Neural progenitor cell (in vitro differentiated cells): Measurements from ENCODE around the gene MINDY4. TPM values are rescaled to one million over a fixed set of nuclear protein-coding genes. Genes with fewer than 3 reads are reported as not detected.

Source experiments
- DNase-seq: peaks from one replicate; pipeline ENCODE4 v3.0.0-alpha.2; 2016; ENCODE audit warnings: low spot score
- H2AFZ ChIP-seq: fragments of 200-600 bp; sonication (generic); replicated peaks from 2 replicates; pipeline ENCODE4 v1.6.1; 2016; ENCODE audit warnings: antibody characterized with exemption
- H3F3A ChIP-seq: fragments of 200-600 bp; sonication (generic); 2 replicates; pipeline ENCODE4 v1.6.1; 2016; ENCODE audit warnings: antibody characterized with exemption, low read depth
- H3K27ac ChIP-seq: fragments of 200-600 bp; sonication (generic); 2 replicates; pipeline ENCODE4 v1.5.1; 2016; ENCODE audit warnings: mild to moderate bottlenecking
- H3K27me3 ChIP-seq: fragments of 200-600 bp; sonication (generic); 2 replicates; pipeline ENCODE4 v1.6.1; 2016; ENCODE audit warnings: mild to moderate bottlenecking, moderate library complexity
- H3K36me3 ChIP-seq: fragments of 200-600 bp; sonication (generic); 2 replicates; pipeline ENCODE4 v1.5.1; 2016
- H3K4me1 ChIP-seq: fragments of 200-600 bp; sonication (generic); 2 replicates; pipeline ENCODE4 v1.6.1; 2016; ENCODE audit warnings: mixed run types
- H3K4me2 ChIP-seq: fragments of 200-600 bp; sonication (generic); 2 replicates; pipeline ENCODE4 v1.6.1; 2016
- H3K4me3 ChIP-seq: fragments of 200-600 bp; sonication (generic); 2 replicates; pipeline ENCODE4 v1.5.1; 2016
- H3K79me2 ChIP-seq: fragments of 200-600 bp; sonication (generic); 2 replicates; pipeline ENCODE4 v1.6.1; 2016; ENCODE audit warnings: low read depth
- H3K9ac ChIP-seq: fragments of 200-600 bp; sonication (generic); 2 replicates; pipeline ENCODE4 v1.6.1; 2016
- H3K9me3 ChIP-seq: fragments of 200-600 bp; sonication (generic); 2 replicates; pipeline ENCODE4 v1.5.1; 2016; ENCODE audit warnings: low read depth
- H4K20me1 ChIP-seq: fragments of 200-600 bp; sonication (generic); 2 replicates; pipeline ENCODE4 v1.6.1; 2016; ENCODE audit warnings: low read depth
- H3K27ac Mint-ChIP-seq: 3 replicates; pipeline ENCODE4 v1.8.0; 2021; ENCODE audit warnings: mixed read lengths
- H3K27me3 Mint-ChIP-seq: 2 replicates; pipeline ENCODE4 v1.8.0; 2022; ENCODE audit warnings: low read depth, mild to moderate bottlenecking, inconsistent platforms, moderate library complexity, mixed read lengths; ENCODE audit not compliant: insufficient read depth
- H3K36me3 Mint-ChIP-seq: 3 replicates; pipeline ENCODE4 v1.8.0; 2021; ENCODE audit warnings: mixed read lengths
- H3K4me1 Mint-ChIP-seq: 3 replicates; pipeline ENCODE4 v1.8.0; 2021; ENCODE audit warnings: mixed read lengths
- H3K4me3 Mint-ChIP-seq: 3 replicates; pipeline ENCODE4 v1.8.0; 2021; ENCODE audit warnings: mild to moderate bottlenecking, moderate library complexity, mixed read lengths
- H3K9me3 Mint-ChIP-seq: 3 replicates; pipeline ENCODE4 v1.8.0; 2020; ENCODE audit warnings: mixed read lengths
- CTCF ChIP-seq: fragments of 200-600 bp; sonication (generic); IDR thresholded peaks from 2 replicates; pipeline ENCODE4 v1.5.1; 2017; ENCODE audit warnings: antibody characterized with exemption, mild to moderate bottlenecking
- EZH2 ChIP-seq: fragments of 200-600 bp; sonication (generic); IDR thresholded peaks from 2 replicates; pipeline ENCODE4 v1.6.1; 2017; ENCODE audit warnings: antibody characterized with exemption, mild to moderate bottlenecking, moderate library complexity
- EZH2phosphoT487 ChIP-seq: fragments of 200-600 bp; sonication (generic); IDR thresholded peaks from 2 replicates; pipeline ENCODE4 v1.6.1; 2017; ENCODE audit warnings: antibody characterized with exemption
- total RNA-seq: library from RNA; depleted of rRNA; stranded (reverse); fragments of >200 nt; gene quantifications from 2 replicates; pipeline ENCODE4 v1.2.3, GENCODE V29; 2015; ENCODE audit warnings: low replicate concordance

The MINDY4 gene
- total RNA-seq, 1 donor from 2014 or later: 5.9 TPM

GRCh38 chr7:30788640-30789333 is 17.6 kb downstream of the MINDY4 start:
- H3F3A ChIP-seq: no peaks in the 10 kb centered on the region
- no peak overlapping the region for H3K4me2 ChIP-seq
- Mint-ChIP-seq H3K9me3 (no peaks in the 10 kb centered on the region), H3K27me3 (no peaks in the 10 kb centered on the region), H3K27ac (no peak overlapping the region), H3K4me1 (no peaks in the 10 kb centered on the region), H3K36me3 (peaks cover 16% of the 10 kb centered on the region), H3K4me3 (no peak overlapping the region)
- H3K9me3 ChIP-seq: no peaks in the 10 kb centered on the region
- H3K27me3 ChIP-seq: no peaks in the 10 kb centered on the region
- H3K27ac ChIP-seq: no peak overlapping the region
- no peaks in the 10 kb centered on the region for H3K36me3 ChIP-seq
- TF ChIP-seq EZH2phosphoT487 (no peak), CTCF (no peak), EZH2 (no peak)
- no peaks in the 10 kb centered on the region for H3K4me1 ChIP-seq
- H4K20me1 ChIP-seq: peaks cover 2% of the 10 kb centered on the region
- no peak overlapping the region for H2AFZ ChIP-seq
- no peak for DNase-seq
- H3K4me3 ChIP-seq: no peak overlapping the region
- H3K9ac ChIP-seq: no peak overlapping the region
- H3K79me2 ChIP-seq: no peaks in the 10 kb centered on the region

GRCh38 chr7:30789334-30789711 is 18.1 kb downstream of the MINDY4 start:
- no peak overlapping the region for H3K27ac ChIP-seq
- H3K9me3 ChIP-seq: no peaks in the 10 kb centered on the region
- no peak overlapping the region for H2AFZ ChIP-seq
- H3K27me3 Mint-ChIP-seq: no peaks in the 10 kb centered on the region
- no peak for DNase-seq
- H3K9ac ChIP-seq: no peak overlapping the region
- no peaks in the 10 kb centered on the region for H3K4me1 ChIP-seq
- H3K27me3 ChIP-seq: no peaks in the 10 kb centered on the region
- no peak overlapping the region for H3K4me3 Mint-ChIP-seq
- no peak overlapping the region for H3K4me3 ChIP-seq
- peaks cover 16% of the 10 kb centered on the region for H3K36me3 Mint-ChIP-seq
- H3K4me1 Mint-ChIP-seq: no peaks in the 10 kb centered on the region
- no peaks in the 10 kb centered on the region for H3K36me3 ChIP-seq
- H4K20me1 ChIP-seq: peaks cover 3% of the 10 kb centered on the region
- TF ChIP-seq EZH2 (no peak), CTCF (no peak), EZH2phosphoT487 (no peak)
- no peak overlapping the region for H3K27ac Mint-ChIP-seq
- H3F3A ChIP-seq: no peaks in the 10 kb centered on the region
- no peak overlapping the region for H3K4me2 ChIP-seq
- no peaks in the 10 kb centered on the region for H3K9me3 Mint-ChIP-seq
- no peaks in the 10 kb centered on the region for H3K79me2 ChIP-seq

- Histone ChIP-seq H3K36me3 (no peaks in the 10 kb centered on the region), H3K9ac (no peak overlapping the region), H3F3A (no peaks in the 10 kb centered on the region), H3K4me2 (no peak overlapping the region), H3K79me2 (no peaks in the 10 kb centered on the region), H3K9me3 (no peaks in the 10 kb centered on the region), H3K4me1 (no peaks in the 10 kb centered on the region), H3K27ac (no peak overlapping the region), H3K4me3 (no peak overlapping the region), H3K27me3 (no peaks in the 10 kb centered on the region), H4K20me1 (peaks cover 3% of the 10 kb centered on the region), H2AFZ (no peak overlapping the region)
- no peak for TF ChIP-seq CTCF
- no peak for TF ChIP-seq EZH2
- TF ChIP-seq EZH2phosphoT487: no peak
- H3K27me3 Mint-ChIP-seq: no peaks in the 10 kb centered on the region
- no peak overlapping the region for H3K27ac Mint-ChIP-seq
- peaks cover 15% of the 10 kb centered on the region for H3K36me3 Mint-ChIP-seq
- no peak for DNase-seq
- no peaks in the 10 kb centered on the region for H3K4me1 Mint-ChIP-seq
- no peak overlapping the region for H3K4me3 Mint-ChIP-seq
- no peaks in the 10 kb centered on the region for H3K9me3 Mint-ChIP-seq
These were observed 19.1 kb downstream of the MINDY4 start for GRCh38 chr7:30790356-30790755.
